ENCODE data around the gene INPP5D.
A peak's percentile ranks its signal among the peaks of the same experiment; 100 is the strongest.

INPP5D gene

DNA sequence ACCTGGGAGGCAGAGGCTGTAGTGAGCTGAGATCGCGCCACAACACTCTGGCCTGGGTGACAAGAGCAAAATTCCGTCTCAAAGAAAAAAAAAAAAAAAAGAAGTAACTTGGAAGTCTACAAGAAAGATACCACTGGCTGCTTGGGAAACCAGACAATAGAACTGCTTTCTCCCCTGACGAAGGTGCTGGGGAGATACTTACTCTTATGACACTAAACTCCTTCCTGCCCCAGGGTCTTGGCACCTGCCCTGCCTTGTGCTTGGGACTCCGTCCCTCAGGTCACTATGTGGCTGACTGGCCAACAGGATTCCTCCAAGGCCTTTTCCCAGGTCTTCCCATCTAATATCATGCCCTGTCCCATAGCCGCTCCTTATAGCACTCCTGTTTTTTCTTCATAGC lies 30.7 kb downstream of the INPP5D start:
- H3K27ac ChIP-seq (ENCODE audit: low read depth, low read length), result no peak overlapping the region
- H3K4me2 ChIP-seq (ENCODE audit: low read depth, low read length, poor library complexity, severe bottlenecking), result no peak overlapping the region
- peaks cover 7% of the 10 kb centered on the region; the same call in 1 of the 2 replicates for H3K36me3 ChIP-seq (ENCODE audit: low read length)
- no peak overlapping the region for H2AFZ ChIP-seq (ENCODE audit: low read depth, low read length, severe bottlenecking)
- no peaks in the 10 kb centered on the region for H3K9me2 ChIP-seq (replicated peaks; ENCODE audit: insufficient read depth, low read length)
- H4K20me1 ChIP-seq (ENCODE audit: low read depth, low read length), result no peaks in the 10 kb centered on the region
- no peak overlapping the region for H3K9ac ChIP-seq (ENCODE audit: low read length)
- H3F3A ChIP-seq (ENCODE audit: insufficient read depth), result peaks cover 25% of the 10 kb centered on the region
- peaks cover 91% of the 10 kb centered on the region for H3K79me2 ChIP-seq (ENCODE audit: insufficient read depth, low read length)
- no peaks in the 10 kb centered on the region for H3K9me3 ChIP-seq (ENCODE audit: insufficient read depth, low read length)
- H3K27me3 ChIP-seq (ENCODE audit: low read length), result no peaks in the 10 kb centered on the region
- TF ChIP-seq EZH2phosphoT487 (conservative IDR thresholded peaks at IDR 0.05; ENCODE audit: low read length), result no peak
- TF ChIP-seq, protein P1, sequence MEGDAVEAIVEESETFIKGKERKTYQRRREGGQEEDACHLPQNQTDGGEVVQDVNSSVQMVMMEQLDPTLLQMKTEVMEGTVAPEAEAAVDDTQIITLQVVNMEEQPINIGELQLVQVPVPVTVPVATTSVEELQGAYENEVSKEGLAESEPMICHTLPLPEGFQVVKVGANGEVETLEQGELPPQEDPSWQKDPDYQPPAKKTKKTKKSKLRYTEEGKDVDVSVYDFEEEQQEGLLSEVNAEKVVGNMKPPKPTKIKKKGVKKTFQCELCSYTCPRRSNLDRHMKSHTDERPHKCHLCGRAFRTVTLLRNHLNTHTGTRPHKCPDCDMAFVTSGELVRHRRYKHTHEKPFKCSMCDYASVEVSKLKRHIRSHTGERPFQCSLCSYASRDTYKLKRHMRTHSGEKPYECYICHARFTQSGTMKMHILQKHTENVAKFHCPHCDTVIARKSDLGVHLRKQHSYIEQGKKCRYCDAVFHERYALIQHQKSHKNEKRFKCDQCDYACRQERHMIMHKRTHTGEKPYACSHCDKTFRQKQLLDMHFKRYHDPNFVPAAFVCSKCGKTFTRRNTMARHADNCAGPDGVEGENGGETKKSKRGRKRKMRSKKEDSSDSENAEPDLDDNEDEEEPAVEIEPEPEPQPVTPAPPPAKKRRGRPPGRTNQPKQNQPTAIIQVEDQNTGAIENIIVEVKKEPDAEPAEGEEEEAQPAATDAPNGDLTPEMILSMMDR (IDR thresholded peaks at IDR 0.05; ENCODE audit: insufficient read depth, low read length, poor library complexity, severe bottlenecking), result no peak
- H3K4me3 ChIP-seq (ENCODE audit: insufficient read depth, low read length, poor library complexity, severe bottlenecking), result no peak overlapping the region

DNA sequence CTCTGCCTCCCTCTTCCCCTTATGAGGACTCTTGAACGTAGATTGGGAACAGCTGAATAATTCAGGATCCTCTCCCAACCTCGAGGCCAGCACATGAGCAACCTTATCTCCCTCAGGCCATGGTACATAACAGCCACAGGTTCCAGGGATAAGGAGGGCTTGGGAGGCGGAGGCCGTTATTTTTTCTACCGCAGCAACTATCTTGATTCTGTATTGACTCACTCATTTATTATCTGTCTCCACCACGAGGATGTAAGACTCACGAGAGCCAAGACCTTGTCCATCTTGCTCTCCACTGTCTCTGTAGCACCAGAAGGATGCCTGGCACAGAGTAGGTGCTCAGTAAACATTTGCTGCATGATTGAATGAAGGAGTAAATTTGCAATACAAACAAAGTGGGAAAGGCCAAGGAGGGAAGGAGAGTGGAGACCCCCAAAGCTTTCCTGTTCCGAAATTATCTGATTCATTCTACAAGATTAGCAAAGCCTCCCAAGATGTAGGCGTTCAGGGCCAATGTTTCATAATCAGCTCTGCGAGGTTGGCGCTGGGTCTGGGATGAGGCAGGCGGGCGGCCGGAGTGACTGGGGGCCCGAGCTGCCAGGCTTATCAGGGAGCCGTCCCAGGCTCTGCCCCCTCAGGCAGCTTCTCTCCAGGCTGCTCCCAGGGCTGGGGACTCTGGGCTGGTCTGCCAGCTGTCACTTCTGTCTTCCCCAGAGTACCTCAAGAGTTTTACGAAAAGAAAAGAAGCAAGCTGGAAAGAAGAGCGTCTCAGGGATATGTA lies 31.6 kb downstream of the INPP5D start:
- peak overlapping the region; percentile 53 for H3K27ac ChIP-seq (ENCODE audit: low read depth, low read length)
- no peaks in the 10 kb centered on the region for H3K9me3 ChIP-seq (ENCODE audit: insufficient read depth, low read length)
- TF ChIP-seq, protein P1 (IDR thresholded peaks at IDR 0.05; ENCODE audit: insufficient read depth, low read length, poor library complexity, severe bottlenecking), result no peak
- TF ChIP-seq EZH2phosphoT487 (conservative IDR thresholded peaks at IDR 0.05; ENCODE audit: low read length), result no peak
- no peak overlapping the region for H3K4me3 ChIP-seq (ENCODE audit: insufficient read depth, low read length, poor library complexity, severe bottlenecking)
- peak overlapping the region; percentile 3 for H3K4me2 ChIP-seq (ENCODE audit: low read depth, low read length, poor library complexity, severe bottlenecking)
- H3K79me2 ChIP-seq (ENCODE audit: insufficient read depth, low read length), result peaks cover 91% of the 10 kb centered on the region
- peaks cover 24% of the 10 kb centered on the region for H3F3A ChIP-seq (ENCODE audit: insufficient read depth)
- H3K36me3 ChIP-seq (ENCODE audit: low read length), result peaks cover 7% of the 10 kb centered on the region; the same call in 1 of the 2 replicates
- no peaks in the 10 kb centered on the region for H4K20me1 ChIP-seq (ENCODE audit: low read depth, low read length)
- H3K9ac ChIP-seq (ENCODE audit: low read length), result no peak overlapping the region; the same call in 1 of the 2 replicates
- no peaks in the 10 kb centered on the region for H3K9me2 ChIP-seq (replicated peaks; ENCODE audit: insufficient read depth, low read length)
- no peaks in the 10 kb centered on the region for H3K27me3 ChIP-seq (ENCODE audit: low read length)
- no peak overlapping the region for H2AFZ ChIP-seq (ENCODE audit: low read depth, low read length, severe bottlenecking)

DNA sequence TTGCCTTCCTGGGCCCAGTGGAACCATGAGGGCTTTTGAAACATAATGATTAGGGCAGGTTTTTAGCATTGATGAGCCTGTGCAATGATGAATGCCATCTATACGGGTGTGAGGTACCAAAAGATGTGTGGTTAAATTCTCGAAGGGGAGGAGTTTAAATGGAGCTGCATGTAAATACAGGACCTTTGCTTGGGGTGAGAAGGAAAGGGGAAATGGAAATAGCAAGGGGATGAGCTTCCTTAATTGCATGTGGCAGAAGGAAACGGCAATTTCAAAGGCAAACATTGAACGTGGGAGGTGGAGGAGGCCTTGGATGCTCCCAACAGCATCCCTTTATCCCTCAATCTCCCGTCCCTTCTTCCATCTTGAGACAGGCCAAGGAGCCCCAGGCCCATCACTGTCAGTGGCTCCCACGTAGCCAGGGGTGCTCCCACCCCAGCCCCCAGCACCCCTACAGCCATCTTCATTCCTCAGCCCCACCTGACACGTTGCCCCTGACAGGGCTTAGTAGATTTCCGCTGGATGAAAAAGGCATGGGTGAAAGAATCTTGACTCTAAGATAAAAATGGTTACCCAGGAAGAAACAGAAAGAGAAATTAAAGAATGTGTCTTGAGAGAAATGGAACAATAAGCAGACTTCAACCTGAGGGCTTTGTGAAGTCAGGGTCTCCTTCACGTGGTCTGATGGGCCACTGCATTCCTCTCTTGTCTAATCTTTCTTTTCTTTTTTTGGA lies 32.5 kb downstream of the INPP5D start:
- peak overlapping the region; percentile 53 for H3K27ac ChIP-seq (ENCODE audit: low read depth, low read length)
- peaks cover 29% of the 10 kb centered on the region for H3F3A ChIP-seq (ENCODE audit: insufficient read depth)
- H3K27me3 ChIP-seq (ENCODE audit: low read length), result no peaks in the 10 kb centered on the region
- H3K36me3 ChIP-seq (ENCODE audit: low read length), result peaks cover 6% of the 10 kb centered on the region; the same call in 1 of the 2 replicates
- H4K20me1 ChIP-seq (ENCODE audit: low read depth, low read length), result no peaks in the 10 kb centered on the region
- H2AFZ ChIP-seq (ENCODE audit: low read depth, low read length, severe bottlenecking), result no peak overlapping the region
- H3K4me3 ChIP-seq (ENCODE audit: insufficient read depth, low read length, poor library complexity, severe bottlenecking), result no peak overlapping the region
- no peak overlapping the region; the same call in 1 of the 2 replicates for H3K9ac ChIP-seq (ENCODE audit: low read length)
- no peaks in the 10 kb centered on the region for H3K9me3 ChIP-seq (ENCODE audit: insufficient read depth, low read length)
- H3K79me2 ChIP-seq (ENCODE audit: insufficient read depth, low read length), result peaks cover 91% of the 10 kb centered on the region
- TF ChIP-seq, protein P1 (IDR thresholded peaks at IDR 0.05; ENCODE audit: insufficient read depth, low read length, poor library complexity, severe bottlenecking), result no peak
- TF ChIP-seq EZH2phosphoT487 (conservative IDR thresholded peaks at IDR 0.05; ENCODE audit: low read length), result no peak
- H3K9me2 ChIP-seq (replicated peaks; ENCODE audit: insufficient read depth, low read length), result no peaks in the 10 kb centered on the region
- H3K4me2 ChIP-seq (ENCODE audit: low read depth, low read length, poor library complexity, severe bottlenecking), result peak overlapping the region; percentile 3

Measured in SU-DHL-6 (cell line).